CD4-positive, alpha-beta T cell treated with Interleukin-15 for 1 hour (primary cell): ENCODE results near the gene TSC2.
"Not testable (repeated sequence)": the region's sequence is repeated elsewhere in the genome, so short reads cannot be mapped to it uniquely, and the experiment has no call there.

Source experiments
- DNase-seq: peaks from one replicate; pipeline ENCODE4 v3.0.0-alpha.2; 2020

The TSC2 gene

DNA sequence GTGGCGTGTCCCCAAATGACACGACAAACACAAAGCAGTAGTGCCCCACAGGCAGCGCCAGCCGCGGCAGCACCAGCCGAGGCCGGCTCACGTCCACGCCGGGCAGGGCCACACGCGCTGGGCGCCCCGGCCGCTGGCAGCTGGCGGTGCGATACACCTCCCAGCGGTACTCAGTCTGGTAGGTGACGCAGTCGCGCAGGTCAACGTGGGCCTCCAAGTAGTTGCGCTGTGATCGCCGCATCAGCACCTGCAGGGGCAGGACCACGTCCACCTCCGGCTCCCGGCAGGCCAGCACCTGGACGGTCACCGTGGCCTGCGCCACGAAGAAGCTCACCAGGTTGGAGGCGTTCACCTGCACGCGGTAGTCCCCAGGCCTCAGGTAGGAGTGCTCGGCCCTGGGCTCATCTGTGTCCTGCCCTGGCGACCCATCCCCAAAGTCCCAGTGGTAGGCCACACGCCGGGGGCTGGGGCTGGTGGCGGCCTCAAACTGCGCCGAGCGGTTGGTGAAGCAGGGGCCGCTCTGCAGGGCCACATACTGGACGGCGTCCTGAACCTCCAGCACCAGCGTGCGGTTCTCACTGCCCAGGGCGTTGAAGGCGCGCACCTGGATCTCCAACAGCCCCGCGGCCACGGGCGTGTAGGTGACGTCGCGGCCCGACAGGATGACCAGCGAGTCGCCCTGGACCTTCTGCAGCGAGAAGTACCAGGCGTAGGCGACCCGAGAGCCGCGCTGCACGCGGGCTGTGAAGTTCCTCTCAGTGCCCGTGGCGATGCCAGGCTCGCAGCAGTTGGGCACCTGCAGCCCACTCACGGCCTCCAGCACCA, 60.9 kb downstream of the TSC2 start:
- DNase-seq: not testable (repeated sequence)

GRCh38 chr16:2109271-2109580, 61.4 kb downstream of the TSC2 start:
- not testable (repeated sequence) for DNase-seq

- DNase-seq: not testable (repeated sequence)
Observed at GRCh38 chr16:2109872-2110271, 62.1 kb downstream of the TSC2 start.

DNA sequence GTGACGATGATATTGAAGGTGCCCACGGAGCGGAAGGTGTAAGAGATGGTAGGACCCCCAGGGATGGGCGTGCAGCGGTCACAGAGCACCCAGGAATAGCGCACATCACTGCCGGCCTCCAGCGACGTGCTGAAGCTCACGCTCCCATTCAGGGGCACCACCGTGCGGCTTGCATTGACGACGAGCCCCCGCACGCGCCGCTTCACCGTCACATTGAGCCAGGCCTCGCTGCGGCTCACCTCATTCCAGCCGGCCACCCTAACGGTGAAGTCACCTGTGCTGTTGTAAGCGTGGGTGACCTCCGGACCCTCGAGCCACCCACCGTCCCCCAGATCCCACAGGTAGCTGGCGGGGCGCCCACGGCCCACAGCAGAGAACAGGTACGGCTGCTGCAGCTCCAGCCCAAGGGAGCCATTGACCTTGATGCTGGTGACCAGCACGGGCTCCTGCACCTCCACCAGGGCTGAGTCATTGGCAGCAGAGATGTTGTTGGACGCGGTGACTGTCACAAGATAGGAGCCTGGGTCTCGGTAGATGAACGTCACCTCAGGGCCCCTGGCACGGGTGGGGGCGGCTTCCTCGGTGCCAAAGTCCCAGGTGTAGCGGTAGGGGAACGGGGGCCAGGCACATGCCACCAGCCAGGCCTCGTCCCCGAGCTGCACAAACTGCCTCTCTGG, 62.7 kb downstream of the TSC2 start:
- not testable (repeated sequence) for DNase-seq

GRCh38 chr16:2111009-2111353, 63.2 kb downstream of the TSC2 start:
- not testable (repeated sequence) for DNase-seq

DNA sequence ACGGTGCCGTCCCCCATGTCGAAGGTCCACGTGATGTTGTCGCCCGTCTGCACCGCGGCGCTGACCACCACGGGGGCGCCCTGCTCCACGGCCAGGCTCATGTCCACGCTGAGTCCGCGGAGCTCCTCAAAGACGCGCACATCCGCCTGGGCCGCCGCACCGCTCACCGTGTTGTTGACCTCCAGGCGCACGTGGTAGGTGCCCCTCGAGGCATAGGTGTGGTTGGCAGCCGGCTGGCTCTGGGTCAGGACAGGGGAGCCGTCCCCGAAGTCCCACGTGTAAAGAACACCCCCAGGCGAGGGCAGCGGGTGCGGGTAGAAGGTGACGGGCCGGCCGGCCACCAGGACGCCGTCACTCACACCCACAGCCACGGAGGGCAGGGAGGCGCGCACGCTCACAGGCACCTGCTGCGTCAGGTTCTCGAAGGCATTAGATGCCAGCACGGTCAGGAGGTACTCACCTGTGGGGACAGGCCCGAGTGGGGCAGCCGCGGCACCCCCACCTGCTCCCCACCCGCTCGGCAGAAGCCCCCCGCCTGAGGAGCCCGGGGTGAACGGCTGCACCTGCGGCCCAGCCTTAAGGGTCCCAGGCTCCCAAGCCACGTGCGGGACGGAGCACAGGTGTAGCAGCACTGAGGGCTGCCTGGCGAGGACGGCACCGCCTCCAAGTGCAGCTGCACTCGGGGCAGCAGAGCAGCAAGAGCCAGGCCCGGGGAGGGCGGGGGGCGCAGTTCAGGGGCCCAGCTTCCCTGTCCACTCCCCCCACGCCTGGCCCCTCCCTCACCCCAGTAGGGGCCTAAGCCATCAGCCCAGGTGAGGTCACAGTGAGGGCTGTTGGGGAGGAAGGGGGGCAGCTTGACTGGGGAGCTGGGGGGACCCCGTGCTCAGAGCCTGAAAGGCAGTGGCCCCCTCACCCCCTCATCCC, 63.9 kb downstream of the TSC2 start:
- not testable (repeated sequence) for DNase-seq

DNA sequence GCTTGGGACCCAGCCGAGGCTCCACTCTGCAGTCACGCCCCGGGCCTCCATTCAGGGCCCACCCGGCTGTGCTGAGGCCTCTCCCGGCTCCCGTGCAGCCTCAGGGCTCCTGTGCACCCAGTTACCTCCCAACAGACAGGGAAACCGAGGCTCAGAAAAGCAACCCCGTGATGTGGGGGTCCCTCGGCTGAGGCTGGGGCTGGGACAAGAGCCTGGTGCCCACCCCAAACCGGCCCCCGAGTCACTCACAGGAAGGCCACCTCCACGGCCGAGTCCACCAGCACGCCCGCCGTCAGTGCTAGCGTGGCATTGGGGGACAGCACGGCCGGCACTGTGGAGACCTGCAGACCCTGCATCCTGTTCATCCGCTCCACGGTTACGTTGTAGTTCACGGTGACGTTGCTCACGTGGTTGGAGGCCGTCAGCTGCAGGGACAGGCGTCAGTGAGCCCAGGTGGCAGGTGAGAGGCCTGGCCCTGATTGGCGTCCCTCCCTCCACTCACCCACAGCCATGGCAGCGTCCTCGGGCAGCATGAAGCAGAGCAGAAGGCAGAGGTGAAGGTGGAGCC, 64.8 kb downstream of the TSC2 start:
- DNase-seq: not testable (repeated sequence)

GRCh38 chr16:2114225-2114624, 66.4 kb downstream of the TSC2 start:
- not testable (repeated sequence) for DNase-seq

DNA sequence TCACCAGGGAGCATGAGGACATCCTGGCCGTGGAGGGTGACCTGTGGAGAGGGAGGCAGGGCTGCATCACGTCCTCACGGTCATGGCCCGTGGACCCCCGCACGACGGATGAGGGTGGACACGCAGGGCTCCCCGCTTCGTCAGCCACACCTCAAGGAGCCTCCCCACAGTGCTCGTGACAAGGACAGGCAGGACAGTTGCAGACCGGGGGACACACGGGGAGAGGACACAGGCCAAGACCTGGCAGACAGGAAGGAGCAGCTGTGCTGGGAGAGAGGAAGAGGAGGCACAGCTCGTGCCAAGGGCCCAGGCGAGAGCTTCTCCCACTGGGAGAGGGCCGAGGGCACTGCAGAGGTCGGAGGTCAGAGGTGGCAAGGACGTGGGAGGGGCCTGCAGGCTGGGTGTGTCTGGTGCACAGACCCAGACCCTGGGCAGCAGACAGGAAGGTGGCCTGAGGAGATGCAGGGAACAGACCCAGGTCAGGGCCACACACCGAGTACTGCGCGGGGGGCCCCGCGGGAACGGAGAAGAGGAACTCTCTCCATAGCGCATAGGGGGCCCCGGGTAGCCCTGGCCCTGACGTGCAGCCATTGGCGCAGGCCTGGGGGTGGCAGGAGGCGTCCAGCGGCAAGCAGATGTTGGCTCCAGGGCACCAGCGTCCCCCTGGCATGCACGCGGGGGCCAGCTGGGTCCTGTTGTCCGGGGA, 67.3 kb downstream of the TSC2 start:
- DNase-seq: not testable (repeated sequence)

DNA sequence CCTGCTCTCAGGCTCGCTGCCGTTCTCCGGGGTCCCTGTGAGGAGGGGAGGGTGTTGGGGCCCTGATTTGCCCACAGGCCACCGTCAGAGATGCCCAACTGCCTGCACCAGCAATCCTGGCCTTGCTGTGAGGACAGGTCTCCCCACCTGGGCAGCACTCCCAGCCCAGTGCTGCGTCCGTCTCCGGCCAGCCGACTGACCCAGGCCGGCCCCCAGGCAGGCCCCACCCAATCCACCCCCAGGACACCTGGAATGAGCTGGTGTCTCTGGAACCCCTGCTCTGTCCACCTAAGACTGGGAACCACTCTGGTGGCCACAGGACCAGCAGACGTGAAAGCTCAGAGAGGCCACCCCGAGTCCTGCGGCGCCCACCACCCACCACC, 67.8 kb downstream of the TSC2 start:
- DNase-seq: no peak

- DNase-seq: not testable (repeated sequence)
Observed at GRCh38 chr16:2116428-2116827, 68.6 kb downstream of the TSC2 start.

DNA sequence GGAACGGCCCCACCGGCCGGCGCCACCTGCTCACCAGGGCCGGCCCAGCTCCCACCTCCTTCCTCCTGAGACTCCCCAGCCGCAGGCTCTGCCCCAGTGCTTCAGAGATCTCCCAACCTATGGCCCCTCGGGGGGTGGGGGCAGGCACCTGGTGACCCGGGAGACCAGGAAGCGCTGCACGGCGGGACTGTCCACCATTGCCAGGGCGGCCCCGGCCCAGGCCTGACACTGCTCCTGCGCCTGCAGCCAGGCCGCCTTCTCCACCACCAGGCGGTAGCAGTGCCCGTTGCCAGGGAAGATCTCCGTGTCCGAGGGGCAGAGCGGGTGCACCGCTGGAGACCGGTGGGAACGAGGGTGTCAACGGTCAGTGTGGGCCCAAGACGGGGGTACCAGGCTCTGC, 69.6 kb downstream of the TSC2 start:
- not testable (repeated sequence) for DNase-seq

DNA sequence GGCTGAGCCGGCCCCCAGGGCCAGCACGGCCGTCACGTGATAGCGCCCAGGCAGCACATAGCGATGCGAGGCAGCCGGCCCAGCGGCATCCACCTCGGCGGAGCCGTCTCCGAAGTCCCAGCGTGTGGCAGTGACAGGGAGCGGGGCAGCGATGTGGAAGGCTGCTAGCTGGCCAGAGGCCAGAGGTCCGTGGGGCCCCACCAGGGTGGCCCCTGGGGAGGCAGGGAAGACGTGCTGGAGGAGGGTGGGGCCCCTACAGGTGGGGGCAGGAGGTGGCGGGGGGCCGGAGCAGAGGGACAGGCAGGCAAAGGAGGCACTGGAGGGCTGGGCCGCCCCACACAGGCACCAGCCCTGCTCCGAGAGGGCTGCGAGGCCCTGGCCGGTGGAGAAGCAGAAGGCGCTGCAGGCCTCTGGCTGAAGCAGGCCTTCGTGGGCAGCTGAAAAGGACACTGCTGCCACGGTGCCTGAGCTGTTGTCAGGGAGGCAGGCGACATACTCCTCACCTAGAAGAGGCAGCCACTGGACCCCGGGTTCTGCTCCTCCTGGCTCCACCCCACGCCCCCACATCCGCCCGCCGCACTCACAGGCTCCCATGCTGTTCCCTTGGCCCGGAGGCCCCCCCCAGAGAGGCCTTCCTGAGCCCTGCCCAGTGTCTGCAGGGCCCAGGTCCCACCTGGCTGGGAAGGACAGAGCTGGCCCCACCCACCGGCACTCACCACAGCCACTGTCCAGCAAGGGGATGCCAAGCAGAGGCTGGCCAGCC, 70.4 kb downstream of the TSC2 start:
- not testable (repeated sequence) for DNase-seq

- peak; percentile 30 for DNase-seq
Observed at GRCh38 chr16:2121325-2121724, 73.5 kb downstream of the TSC2 start.

DNA sequence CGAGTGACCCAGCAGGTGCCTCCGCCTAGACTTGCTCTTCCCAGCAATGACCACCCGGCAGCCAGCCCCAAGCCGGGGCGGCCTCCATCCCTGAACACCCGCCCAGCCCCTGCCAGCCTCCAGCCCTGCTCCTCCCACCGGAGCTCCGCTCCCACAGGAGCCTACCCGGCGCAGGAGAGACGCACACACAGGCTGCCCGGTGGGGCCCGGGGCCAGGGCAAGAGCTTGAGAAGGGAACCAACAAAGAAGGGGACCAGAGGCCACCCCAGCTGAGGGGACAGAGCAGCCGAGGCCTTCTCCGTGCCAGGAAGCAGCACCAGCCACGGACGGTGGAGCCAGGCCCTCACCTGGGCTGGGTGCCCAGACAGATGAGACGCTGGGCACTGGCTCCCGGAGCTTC, 74.1 kb downstream of the TSC2 start:
- DNase-seq: no peak

DNA sequence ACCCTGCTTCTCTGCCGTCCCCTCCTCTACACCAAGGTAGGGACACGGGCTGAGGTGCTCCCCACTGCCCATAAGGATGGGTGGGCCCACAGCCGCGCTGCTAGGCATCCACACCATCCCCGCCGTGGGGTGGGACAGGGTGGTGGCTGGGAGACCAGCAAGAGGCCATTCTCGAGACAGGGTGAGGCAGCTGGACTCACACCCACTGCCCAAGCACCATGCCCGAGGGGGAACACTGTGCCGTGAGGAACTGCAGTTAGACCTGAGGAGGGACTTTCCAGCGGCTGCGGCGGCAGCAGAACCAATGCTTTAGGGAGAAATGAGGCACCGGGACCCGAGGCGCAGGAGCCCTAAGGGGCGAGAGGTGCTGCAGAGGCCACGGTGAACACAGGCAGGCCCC, 74.6 kb downstream of the TSC2 start:
- no peak for DNase-seq

DNA sequence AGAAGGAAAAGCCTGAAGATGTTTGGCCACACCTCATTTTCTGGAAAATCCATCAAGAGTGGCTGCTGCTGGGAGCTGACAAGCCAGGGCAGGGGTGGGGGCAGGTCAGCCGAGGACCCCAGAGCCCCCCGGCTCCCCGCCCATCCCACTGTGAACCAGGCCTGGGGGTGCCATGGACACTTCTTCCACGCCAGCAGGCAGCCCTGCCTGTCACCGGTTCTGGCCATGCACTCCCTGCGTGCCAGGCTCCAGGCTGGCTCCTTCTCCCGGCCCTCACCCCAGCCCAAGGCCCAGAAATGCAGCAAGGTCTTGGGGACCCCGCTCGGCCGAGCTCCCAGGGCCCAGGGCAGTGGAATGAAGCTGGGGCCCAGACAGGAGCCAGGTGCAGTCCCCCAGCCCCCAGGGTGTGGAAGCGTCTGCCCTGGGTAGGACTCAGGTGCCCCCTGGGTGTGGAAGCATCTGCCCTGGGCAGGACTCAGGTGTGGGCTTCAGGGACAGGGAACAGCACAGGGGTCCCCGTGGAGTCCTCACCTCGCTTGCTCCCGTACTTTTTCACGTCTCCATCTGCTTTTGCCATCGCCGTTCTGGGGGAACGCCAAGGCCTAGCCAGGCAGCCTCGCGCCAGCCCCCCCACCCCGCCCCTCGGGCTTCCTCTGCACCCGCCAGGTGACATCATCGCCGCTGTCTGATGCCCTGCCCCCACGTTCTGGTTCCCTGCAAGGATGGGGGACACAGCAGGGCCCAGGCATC, 75.3 kb downstream of the TSC2 start:
- DNase-seq: not testable (repeated sequence)

DNA sequence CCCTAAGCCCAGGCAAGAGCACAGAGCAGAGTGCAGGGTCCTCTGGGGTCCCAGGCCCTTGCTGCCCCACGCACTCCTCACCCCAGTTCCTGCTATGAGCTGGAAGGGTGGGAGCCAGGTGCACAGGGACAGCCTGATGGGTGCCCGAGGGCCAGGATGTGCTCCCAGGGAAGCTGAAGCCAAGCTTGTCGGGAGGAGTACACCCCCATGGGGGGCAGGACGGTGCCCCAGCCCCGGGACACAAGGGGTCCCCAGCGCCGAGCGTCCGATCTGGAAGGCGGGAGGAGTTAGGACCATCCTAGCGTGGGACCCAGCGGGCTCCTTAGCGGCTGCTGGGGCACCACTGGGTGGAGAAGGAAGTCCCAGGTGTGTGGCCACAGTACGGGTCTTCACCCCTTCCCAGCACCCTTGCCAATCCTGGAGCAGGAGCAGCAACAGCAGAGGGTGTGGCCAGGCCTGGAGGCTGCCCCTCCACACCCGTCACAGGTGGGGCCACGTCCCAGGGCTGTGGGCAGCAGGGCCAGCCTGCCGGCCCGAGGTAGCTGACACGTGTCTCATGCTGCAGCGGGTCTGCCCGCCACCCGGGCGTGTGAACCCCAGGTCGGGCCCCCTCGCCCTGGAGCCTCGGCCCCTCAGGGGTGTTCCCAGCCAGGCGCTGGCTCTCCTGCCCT, 76.1 kb downstream of the TSC2 start:
- not testable (repeated sequence) for DNase-seq

DNA sequence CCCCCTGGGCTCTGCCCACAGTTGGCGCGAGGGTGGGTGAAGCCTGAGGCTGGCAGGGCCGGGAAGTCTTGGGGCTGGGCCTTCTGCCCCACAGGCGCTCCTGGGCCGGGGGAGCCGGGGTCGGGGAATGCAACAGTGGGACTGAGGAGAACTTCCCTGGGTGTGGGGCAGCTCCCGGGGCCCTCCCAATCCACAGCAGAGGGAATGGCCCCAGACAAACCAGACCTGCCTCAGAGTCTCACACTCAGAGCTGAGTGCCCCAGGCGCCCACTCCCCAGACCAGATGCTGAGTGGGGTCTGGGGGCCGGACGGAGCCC, 76.5 kb downstream of the TSC2 start:
- not testable (repeated sequence) for DNase-seq

- not testable (repeated sequence) for DNase-seq
Observed at GRCh38 chr16:2124694-2125444, 77.1 kb downstream of the TSC2 start.
